ENCODE results near the gene ATP1B4.

Gene ATP1B4

DNA sequence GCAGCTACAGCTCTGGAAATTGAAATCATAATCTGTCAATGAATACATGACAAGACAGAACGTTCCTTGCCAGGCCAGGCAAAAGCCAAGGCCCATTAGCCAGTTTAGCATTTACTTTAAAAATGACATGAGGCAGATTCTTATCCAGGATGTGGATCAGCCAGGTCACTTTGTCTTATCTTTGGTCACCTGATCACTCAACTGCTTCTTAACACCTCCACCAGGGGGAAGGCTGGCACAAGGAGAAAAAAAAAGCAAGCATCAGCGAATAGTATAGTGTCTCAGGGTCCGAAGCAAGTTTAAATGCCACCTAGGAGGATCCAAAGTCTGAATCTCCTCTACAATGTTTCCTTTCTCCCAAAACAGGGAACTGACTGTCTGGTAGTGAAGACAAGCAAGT lies 18.8 kb downstream of the ATP1B4 start:
- Histone ChIP-seq H3K27me3 (ENCODE audit: low read length) (no peaks in the 10 kb centered on the region), H2AFZ (ENCODE audit: low read depth, low read length, severe bottlenecking) (no peak overlapping the region), H4K20me1 (ENCODE audit: low read depth, low read length) (no peaks in the 10 kb centered on the region), H3K4me2 (ENCODE audit: low read depth, low read length, poor library complexity, severe bottlenecking) (no peak overlapping the region), H3F3A (ENCODE audit: insufficient read depth) (no peaks in the 10 kb centered on the region), H3K27ac (ENCODE audit: low read depth, low read length) (no peak overlapping the region), H3K79me2 (ENCODE audit: insufficient read depth, low read length) (no peaks in the 10 kb centered on the region), H3K9me3 (ENCODE audit: insufficient read depth, low read length) (no peaks in the 10 kb centered on the region), H3K9me2 (replicated peaks; ENCODE audit: insufficient read depth, low read length) (no peaks in the 10 kb centered on the region), H3K36me3 (ENCODE audit: low read length) (no peaks in the 10 kb centered on the region), H3K9ac (ENCODE audit: low read length) (no peak overlapping the region), H3K4me3 (ENCODE audit: insufficient read depth, low read length, poor library complexity, severe bottlenecking) (no peak overlapping the region)
- TF ChIP-seq, protein P1, sequence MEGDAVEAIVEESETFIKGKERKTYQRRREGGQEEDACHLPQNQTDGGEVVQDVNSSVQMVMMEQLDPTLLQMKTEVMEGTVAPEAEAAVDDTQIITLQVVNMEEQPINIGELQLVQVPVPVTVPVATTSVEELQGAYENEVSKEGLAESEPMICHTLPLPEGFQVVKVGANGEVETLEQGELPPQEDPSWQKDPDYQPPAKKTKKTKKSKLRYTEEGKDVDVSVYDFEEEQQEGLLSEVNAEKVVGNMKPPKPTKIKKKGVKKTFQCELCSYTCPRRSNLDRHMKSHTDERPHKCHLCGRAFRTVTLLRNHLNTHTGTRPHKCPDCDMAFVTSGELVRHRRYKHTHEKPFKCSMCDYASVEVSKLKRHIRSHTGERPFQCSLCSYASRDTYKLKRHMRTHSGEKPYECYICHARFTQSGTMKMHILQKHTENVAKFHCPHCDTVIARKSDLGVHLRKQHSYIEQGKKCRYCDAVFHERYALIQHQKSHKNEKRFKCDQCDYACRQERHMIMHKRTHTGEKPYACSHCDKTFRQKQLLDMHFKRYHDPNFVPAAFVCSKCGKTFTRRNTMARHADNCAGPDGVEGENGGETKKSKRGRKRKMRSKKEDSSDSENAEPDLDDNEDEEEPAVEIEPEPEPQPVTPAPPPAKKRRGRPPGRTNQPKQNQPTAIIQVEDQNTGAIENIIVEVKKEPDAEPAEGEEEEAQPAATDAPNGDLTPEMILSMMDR (IDR thresholded peaks at IDR 0.05; ENCODE audit: insufficient read depth, low read length, poor library complexity, severe bottlenecking) = peak; percentile 17
- no peak for TF ChIP-seq EZH2phosphoT487 (conservative IDR thresholded peaks at IDR 0.05; ENCODE audit: low read length)

- no peak overlapping the region for H3K4me3 ChIP-seq (ENCODE audit: insufficient read depth, low read length, poor library complexity, severe bottlenecking)
- H3K9me3 ChIP-seq (ENCODE audit: insufficient read depth, low read length) = no peaks in the 10 kb centered on the region
- H4K20me1 ChIP-seq (ENCODE audit: low read depth, low read length) = no peaks in the 10 kb centered on the region
- no peak overlapping the region for H3K27ac ChIP-seq (ENCODE audit: low read depth, low read length)
- H3K36me3 ChIP-seq (ENCODE audit: low read length) = no peaks in the 10 kb centered on the region
- TF ChIP-seq EZH2phosphoT487 (conservative IDR thresholded peaks at IDR 0.05; ENCODE audit: low read length) = no peak
- TF ChIP-seq, protein P1 (IDR thresholded peaks at IDR 0.05; ENCODE audit: insufficient read depth, low read length, poor library complexity, severe bottlenecking) = no peak
- H3F3A ChIP-seq (ENCODE audit: insufficient read depth) = no peaks in the 10 kb centered on the region
- no peaks in the 10 kb centered on the region for H3K9me2 ChIP-seq (replicated peaks; ENCODE audit: insufficient read depth, low read length)
- no peaks in the 10 kb centered on the region for H3K79me2 ChIP-seq (ENCODE audit: insufficient read depth, low read length)
- no peak overlapping the region for H2AFZ ChIP-seq (ENCODE audit: low read depth, low read length, severe bottlenecking)
- no peak overlapping the region for H3K9ac ChIP-seq (ENCODE audit: low read length)
- no peaks in the 10 kb centered on the region for H3K27me3 ChIP-seq (ENCODE audit: low read length)
- H3K4me2 ChIP-seq (ENCODE audit: low read depth, low read length, poor library complexity, severe bottlenecking) = no peak overlapping the region
Measured at GRCh38 chrX:120401301-120401700, 39.4 kb downstream of the ATP1B4 start.

GRCh38 chrX:120402369-120402768 lies 40.5 kb downstream of the ATP1B4 start:
- Histone ChIP-seq H3F3A (ENCODE audit: insufficient read depth) (no peaks in the 10 kb centered on the region), H3K9me2 (replicated peaks; ENCODE audit: insufficient read depth, low read length) (no peaks in the 10 kb centered on the region), H3K79me2 (ENCODE audit: insufficient read depth, low read length) (no peaks in the 10 kb centered on the region), H3K27ac (ENCODE audit: low read depth, low read length) (no peak overlapping the region), H3K27me3 (ENCODE audit: low read length) (no peaks in the 10 kb centered on the region), H3K9me3 (ENCODE audit: insufficient read depth, low read length) (no peaks in the 10 kb centered on the region), H3K36me3 (ENCODE audit: low read length) (no peaks in the 10 kb centered on the region), H3K4me2 (ENCODE audit: low read depth, low read length, poor library complexity, severe bottlenecking) (no peak overlapping the region), H2AFZ (ENCODE audit: low read depth, low read length, severe bottlenecking) (no peak overlapping the region), H3K4me3 (ENCODE audit: insufficient read depth, low read length, poor library complexity, severe bottlenecking) (no peak overlapping the region), H4K20me1 (ENCODE audit: low read depth, low read length) (no peaks in the 10 kb centered on the region), H3K9ac (ENCODE audit: low read length) (no peak overlapping the region)
- TF ChIP-seq, protein P1 (IDR thresholded peaks at IDR 0.05; ENCODE audit: insufficient read depth, low read length, poor library complexity, severe bottlenecking) = no peak
- no peak for TF ChIP-seq EZH2phosphoT487 (conservative IDR thresholded peaks at IDR 0.05; ENCODE audit: low read length)

Measured in SU-DHL-6 (cell line).